ELF-1 (cell line): ENCODE results near the gene C14orf93.

Experiments
- DNase-seq: peaks from one replicate; pipeline ENCODE4 v3.0.0-alpha.2; 2016; ENCODE audit warnings: low read depth, low spot score

The C14orf93 gene, protein sequence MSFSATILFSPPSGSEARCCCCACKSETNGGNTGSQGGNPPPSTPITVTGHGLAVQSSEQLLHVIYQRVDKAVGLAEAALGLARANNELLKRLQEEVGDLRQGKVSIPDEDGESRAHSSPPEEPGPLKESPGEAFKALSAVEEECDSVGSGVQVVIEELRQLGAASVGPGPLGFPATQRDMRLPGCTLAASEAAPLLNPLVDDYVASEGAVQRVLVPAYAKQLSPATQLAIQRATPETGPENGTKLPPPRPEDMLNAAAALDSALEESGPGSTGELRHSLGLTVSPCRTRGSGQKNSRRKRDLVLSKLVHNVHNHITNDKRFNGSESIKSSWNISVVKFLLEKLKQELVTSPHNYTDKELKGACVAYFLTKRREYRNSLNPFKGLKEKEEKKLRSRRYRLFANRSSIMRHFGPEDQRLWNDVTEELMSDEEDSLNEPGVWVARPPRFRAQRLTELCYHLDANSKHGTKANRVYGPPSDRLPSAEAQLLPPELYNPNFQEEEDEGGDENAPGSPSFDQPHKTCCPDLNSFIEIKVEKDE

DNA sequence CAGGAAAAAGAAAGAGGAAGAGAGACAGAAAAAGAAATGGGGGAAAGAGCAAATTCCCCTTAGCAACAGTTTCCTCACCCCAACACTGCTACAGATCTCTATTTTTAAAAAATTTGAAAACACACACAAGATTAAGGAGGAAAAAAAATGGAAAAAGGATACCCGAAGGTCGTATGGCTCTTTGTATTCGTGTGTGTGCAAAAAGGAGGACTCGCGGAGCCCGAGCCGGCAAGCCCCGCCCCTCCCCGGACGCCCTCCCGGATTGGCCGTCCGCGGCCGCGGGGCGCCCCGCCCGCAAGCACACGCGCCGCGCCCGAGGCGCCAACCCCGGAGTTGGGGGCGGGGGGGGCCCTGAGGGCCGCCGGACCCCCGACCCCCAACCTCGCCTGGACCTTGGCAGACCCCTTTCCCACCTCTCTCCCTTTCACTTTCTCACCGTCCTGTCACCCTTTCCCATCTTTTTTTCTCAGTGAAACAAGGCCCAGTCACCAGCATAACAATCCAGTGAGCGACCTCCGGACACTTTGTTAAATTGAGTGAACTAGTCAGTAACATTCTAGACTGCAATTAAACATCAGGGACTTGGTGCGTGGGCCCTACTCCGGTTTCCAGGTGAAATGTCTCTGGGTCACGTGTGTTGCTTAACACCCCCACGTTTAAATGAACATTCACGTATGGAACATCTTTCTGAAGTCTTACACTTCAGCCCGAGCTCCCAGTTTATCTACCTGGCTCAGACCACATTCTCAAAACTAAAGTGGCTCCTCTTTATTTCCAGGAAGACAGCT, at the start of gene C14orf93:
Gene C14orf93, minus strand, starts transcription at position 205 of the 788 bp plus-strand sequence. CDS start 11,120 bp downstream, outside the sequence.
- peak; percentile 79 for DNase-seq

DNA sequence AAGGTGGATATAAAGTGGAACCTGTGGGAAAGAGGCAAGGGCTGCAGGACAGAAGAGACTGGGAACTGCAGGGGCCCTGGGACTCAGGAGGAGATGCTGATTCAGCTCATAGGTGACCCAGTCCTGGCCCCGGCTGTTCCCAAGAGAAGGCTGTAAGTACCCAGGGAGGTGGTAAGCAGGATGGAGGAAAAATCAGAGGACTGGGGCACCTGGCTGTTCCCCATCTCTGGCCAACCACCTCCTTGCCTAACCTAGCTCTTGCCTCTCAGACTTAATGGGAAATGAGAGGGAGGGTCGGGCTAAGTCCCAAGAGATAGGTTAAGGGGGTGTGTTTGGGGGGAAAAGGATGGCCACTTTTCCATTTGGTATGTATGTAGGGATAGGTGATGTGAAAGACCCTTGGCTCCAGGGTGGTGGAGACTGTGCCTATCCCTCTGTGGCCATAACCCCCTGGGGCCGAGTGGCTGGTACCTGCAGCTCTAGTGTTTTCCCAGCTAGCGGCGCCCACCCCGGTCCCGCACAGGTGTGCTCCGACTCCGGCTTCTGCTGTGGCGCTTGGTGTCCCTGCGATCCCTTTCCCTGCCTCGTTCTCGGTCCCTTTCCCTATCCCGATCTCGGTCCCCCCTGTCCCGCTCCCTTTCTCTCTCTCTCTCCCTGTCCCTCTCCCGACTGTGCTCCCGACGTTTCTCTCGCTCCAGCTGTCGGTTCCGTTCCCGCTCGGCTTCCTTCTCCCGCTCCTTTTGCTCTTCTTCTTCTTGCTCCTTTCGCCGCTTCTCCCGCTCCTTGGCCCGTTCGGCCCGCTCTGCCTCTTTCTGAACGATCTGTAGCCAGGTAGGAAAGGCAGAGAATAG, 48.9 kb upstream of the C14orf93 start:
- DNase-seq = no peak

DNA sequence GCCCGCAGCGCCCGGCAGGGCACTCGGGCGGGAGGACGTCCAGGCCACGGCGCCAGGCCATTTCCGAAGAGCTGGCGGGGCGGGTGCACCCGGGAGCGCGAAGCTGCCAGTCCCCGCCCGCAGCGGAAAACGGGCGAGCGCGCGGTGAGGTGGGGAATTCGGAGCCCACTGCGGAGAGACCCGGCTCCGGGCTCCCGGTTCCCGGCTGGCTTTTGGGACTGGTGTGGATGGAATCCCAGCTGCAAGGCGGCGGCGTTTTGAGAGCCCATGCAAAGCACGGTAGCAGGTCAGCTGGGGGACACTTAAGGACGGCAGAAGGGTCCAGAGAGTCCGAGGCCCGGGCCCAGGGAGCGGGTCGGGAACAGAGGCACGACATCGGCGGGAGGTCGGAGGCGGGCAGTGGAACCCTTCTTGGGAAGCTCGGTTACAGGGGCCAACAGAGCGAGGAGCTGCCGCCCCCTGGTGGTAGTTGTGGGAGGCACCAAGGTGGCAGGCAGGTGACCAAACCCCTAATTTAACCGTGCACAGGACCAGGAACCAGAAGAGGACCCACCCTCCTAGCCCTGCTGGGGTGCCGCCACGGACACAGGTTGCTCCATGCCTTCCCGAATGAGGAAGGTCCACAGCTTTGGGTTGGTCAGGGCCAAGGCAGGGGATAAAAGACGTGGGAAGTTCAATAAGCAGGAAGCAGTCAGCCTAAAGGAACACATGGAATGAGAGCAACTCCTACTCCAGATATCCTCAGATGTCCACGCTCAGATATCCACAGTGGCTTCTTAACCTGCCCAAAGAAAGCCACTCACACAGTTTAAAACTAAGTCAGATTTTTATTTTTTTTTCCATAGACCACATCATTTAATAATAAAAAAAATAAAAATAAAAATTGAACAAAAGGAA, 48.1 kb upstream of the C14orf93 start:
- peak; percentile 97 for DNase-seq

DNA sequence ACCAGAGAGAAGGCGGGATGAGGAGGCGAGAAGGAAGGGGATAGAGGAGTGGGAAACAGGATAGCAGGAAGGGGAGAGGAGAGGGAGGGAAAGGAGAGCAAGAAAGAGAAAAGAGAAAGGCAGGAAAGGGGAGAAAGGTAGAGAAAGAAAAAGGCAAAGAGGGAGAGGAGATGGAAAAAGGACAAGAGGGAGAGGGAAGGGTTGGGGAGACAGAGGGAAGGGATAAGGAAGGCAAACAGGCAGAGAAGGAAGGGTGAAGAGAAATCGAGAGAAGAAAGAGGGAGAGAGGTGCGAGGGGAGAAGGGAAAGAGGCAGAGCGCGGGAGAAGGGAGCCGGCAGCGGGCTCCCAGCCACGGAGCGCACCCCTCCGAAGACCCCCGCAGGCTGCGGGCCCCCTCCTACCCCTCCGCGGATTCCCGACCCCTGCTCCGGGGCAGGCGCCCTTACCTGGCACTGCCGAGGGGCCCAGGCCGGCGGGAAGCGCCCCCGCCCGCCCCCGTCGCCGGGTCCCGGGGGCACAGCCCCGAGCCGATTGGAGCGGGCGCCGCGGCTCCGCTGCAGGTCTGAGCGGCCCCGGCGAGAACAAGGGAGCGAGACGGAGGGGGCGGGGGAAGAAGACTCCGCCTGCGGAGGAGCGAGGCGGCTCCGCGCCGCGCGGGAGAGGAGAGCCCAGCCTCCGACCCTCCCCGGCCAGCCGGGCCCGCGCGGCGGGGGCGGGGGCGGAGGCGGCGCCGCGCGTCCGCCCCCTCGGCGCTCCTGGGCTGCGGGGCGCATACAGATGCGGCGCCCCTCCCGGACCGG, 47.2 kb upstream of the C14orf93 start, which contains the start of gene CDH24:
Gene CDH24, minus strand, starts transcription at position 565 of the 801 bp plus-strand sequence. CDS start 1,787 bp downstream, outside the sequence.
- peak; percentile 67 for DNase-seq

DNA sequence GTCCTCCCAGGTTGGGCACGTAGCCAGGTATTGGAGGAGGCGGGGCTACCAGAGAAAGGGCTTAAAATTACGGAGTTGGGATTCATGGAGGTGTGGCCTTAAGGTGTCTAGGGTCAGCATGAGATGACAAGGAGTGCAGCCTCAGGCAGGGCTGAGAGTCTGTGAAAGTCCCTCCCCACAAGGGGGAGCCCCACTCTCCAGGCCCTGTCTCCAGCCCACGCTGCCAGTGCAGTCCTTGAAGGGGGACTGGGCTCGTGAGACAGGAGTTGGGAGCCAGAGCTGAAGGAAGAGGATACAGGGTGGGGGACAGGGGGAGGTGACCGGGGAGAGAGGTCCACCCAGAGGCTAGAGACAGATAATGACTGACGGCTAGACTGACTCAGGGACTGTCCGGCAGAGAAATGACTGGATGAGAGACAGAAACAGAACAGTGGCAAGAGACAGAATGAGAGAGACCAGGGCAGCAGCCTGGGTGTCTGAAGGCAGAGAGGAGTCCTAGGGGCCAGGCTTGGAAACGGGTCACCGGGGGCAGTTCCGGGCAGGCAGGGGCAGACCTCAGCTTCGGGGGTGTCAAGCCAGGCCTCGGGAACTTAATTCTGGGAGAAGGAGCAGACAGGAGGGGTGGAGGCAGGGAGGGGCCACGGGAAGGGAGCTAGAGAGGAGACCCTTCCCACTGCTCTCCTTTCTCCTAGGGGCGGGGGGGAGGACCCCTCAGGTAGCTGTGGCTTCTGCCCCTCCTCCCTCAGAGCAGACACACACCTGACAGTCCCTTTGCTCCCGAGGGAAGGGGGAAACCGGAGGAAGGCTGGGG, 46.4 kb upstream of the C14orf93 start:
- DNase-seq = peak; percentile 96

DNA sequence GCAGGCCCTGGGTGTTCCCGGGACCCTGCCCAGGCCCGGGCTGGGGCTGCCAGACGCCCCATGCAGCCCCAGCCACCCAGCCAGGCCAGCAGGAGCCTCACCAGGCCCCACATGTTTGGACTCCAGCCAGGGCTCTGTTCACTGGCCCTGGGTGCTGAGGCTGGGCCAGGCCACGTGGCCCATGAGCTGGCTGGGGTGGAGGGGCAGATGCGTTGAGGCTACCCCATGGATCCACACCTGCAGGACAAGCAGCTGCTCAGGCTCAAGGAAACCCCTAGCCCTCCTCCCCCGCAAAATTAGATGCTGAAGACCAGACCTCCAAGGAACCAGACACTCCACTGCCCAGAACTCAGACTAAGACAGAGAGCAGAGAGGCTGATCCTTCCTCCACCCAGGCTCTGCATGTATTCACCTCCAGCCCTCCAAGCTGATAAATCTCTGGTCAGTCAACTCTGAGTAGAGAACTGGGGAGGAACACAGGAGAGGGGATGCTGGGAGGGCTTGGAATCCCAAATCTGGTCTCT, 45.7 kb upstream of the C14orf93 start:
- no peak for DNase-seq

DNA sequence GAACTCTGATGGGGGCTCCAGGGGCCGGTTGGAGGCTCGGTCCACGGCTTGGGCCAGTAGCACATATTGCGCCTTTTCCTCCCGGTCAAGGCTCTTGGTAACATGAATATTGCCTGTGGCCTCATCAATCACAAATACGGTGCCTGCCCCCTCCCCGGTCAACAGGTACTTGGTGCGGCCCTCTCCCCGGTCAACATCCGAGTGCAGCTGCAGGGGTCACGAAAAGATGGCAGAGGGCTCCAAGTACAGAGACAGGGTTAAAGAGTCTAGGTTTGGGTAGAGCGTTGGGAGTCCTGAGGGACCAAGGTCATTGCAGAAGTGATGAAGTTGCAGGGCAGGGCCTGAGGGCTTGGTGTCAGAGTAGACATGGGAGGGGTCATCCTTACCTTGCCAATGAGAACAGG, 45.2 kb upstream of the C14orf93 start:
- no peak for DNase-seq

DNA sequence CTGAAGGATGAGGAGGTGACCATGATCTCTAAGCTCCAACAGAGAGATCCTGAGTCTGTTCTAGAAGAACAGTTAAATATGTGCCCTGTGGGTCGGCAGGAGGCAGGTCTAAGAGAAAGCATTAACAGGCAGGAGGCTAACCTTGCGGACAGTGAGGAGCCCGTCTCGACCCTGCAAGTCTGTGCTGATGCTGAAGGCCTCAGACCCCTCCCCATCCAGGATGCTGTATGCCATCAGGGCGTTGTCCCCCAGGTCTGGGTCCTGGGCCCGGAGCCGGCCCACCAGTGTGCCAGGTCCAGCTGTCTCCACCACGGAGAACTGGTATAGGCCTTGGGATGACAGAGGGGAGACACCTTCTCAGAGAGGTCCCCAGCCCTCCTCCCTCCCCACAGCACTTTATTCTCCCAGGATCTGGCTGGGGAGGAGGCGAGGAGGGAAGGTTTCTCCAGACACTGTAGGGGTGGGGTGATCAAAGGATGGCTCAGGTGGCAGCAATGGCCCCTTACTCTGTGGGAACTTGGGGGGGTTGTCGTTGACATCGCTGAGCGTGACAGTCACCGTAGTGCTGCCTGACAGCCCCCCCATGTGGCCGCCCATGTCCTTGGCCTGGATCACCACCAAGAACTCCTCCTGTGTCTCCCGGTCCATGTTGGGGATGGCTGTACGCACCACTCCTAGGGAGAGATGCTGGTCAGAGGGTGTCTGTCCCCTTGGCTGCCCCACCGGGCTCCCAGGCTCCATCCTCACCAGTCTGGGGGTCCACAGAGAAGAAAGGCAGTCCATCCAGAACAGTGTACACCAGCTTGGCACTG, 44.3 kb upstream of the C14orf93 start:
- no peak for DNase-seq

DNA sequence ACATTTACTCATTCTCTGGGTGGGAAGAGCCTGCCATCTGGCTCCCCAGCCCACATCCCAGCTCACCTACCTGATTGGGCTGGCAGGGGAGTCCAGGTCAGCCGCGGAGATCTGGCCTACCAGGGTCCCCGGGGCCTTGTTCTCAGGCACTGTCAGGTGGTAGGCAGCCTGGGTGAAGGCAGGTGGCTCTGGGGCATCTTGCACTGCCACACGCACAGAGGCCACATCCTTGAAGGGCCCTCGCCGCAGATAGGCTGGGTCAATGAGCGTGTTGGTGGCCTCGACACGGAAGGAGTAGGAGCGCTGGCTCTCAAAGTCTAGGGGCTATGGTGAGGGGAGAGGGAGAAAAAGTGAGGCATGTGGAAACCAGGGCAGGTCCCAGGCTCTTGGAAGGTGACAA, 43.5 kb upstream of the C14orf93 start:
- DNase-seq = no peak

DNA sequence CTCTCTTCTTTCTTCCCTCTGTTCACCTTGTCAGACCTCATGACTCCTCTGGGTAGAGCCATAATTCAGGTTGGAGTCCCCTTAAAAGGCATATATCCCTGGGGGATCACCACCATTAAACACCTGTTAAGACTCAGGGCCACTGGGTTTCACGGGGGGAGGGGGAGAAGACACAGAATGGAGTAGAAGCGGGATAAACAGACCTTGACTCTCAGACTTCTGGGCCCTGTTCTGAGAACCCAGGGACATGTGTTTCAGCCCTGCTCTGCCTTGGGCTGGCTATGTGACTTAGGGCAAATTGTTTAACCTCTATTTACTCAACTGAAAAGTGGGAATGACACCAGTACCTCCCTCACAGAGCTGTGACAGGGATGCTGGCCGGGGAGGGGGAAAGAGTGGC, 42.7 kb upstream of the C14orf93 start:
- DNase-seq = no peak

DNA sequence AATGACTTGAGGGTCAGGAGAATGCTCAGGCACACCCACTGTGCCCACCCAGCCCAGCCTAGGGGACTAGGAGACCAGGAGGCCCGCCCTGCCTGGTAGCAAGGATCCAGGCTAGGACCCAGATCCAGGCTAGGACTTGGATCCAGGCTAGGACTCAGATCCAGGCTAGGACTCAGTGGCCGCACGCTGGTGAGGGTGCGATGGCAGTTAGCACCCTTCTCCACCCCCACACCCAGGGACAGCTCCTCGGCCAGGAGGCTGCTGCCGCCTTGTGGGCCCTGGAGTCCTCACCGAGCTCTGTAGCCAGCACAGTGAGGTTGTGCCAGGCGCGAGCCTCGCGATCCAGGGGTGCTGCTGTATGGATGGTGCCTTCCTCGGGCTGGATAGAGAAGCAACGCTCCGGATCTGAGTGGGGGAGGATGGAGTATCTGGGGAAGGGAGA, 42.3 kb upstream of the C14orf93 start:
- DNase-seq = peak; percentile 64

DNA sequence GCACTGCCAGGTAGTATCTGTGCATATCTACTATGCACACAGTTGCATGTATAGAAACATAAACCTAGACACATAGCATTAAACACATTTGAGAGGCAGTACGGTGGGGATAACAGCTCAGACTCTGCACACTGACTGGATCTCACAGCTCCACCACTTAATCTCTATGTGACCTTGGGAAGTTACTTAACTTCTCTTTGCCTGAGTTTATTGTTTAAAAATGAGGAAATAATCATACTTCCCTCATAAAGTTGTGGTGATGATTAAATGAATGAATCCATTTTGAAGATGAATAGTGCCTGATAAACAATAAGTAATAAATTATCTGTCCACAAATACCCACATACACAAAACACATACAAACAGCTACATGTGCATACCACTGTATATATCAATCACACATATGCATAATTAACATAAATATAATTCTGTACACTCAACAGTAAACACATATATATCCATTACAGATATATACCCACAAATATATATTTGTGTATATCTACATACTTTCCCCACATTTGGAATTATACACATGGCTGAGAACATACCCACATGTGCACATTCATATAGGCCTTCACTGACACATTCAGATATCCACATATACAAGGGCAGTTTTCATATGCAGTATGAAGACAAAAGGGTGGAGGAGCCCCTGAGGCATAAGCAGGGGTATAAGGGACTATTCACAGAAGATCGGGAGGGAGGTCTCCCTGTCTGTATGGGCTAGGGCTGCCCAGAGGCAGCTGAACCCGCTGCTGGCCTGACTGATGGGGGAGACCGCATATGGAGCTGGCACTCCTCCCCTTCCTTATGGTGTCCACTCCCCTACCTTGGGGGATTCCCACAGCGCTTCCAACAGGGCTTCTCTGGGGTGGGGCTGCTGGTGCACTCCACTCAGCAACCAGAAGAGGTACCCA, 41.5 kb upstream of the C14orf93 start:
- no peak for DNase-seq

DNA sequence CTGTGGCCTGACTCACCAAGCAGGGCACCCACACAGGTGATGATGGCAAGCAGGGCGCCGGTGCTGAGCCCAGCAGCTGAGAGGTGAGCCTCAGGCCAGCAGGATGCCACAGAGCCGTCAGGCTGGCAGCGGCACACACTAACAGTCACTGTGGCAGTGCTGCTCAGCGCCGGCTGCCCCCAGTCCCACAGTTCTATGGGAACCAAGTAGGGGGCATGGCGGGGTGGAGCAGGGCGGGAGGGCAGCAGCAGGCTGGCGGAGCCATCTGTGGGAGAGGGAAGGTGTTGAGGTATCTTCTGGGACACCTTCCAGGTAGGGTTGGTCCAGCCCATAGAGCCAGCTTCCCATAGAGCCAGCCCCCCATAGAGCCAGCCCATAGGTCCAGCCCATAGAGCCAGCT, 39.1 kb upstream of the C14orf93 start:
- DNase-seq = no peak

DNA sequence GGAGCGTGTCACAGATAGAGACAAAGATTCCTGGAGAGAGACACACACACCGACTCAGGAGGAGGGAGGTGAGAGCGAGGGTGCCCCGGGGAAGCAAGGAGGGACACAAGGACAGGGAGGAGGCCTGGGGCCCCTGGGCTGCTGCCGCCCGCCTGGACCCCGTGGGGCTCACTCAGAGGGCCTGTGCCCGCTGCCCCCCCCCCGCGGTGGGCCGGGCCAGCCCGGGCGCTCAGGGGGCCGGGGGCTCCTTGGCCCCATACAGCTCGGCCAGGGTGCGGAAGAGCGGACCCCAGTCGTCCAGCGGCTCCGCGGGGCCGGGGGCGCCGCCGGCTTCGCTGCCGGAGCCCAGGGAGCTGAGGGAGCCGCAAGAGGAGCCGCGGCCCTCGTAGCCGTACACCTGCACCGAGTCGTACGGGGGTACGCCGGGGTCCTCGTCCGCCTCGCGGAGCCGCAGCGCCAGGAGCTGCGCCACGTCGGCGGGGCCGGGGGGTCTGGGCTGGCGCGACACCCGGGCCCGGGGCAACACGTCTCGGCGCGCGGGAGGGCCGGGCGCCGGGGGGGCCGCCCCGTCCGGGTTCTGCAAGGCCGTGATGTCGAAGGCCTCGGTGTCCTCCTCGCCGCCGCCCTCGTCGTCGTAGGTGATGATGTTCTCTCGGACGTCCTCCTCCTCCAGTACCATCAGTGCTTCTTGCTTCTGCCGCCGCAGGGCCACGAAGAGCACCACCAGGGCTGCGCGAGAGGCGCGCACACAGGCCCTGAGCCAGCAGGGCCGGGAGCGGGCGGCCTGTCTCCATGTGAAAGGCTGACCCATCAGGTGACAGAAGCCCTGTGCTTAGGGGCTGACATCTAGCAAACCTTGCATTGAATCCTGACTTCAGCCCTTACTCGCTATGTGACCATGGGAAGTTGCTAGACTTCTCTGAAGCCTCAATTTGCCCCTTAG, 38.1 kb upstream of the C14orf93 start:
- no peak for DNase-seq

DNA sequence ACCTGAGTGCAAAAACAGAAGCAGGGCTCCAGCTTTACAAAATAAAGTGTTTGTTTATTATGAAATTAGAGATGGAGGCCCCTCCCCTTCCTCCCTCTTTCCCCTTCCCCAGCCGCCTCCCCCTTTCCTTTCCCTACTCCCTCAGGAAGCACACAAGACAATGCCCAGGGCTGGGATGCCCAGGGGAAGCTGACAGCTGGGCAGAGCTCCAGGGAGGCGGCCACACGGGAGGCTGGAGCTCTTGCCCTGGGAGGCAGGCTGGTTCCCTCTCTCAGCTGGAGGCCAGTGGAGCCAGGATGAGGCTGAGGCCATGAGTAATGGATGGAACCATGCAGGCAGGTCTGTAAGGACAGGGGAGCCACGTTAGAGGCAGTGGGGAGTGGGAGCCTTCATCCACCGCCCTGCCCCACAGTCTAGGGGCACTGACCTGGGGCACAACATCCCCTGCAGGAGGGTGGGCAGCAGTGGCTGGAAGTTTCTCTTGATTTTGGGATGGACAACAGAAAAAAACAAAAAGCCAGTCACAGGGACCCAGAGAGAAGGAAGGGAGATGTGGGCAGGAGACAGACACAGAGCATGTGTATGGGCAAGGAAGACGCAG, 37.2 kb upstream of the C14orf93 start:
- DNase-seq = no peak
